HepG2 (cell line): Measurements from ENCODE around the gene GPBAR1. TPM values are rescaled to one million over a fixed set of nuclear protein-coding genes. Genes with fewer than 3 reads are reported as not detected.

ENCODE experiments used
- ATAC-seq: fragments of 200-7000 bp; cut with Tn5 transposase; 3 replicates; pipeline ENCODE4 v1.9.1; 2020; ENCODE audit warnings: mild to moderate bottlenecking, moderate library complexity
- BruUV-seq: library from RNA; stranded (reverse); fragments of 400-500 nt; replicated peaks from 2 replicates; lab custom pipeline; 2021; lab: Mats Ljungman, UMichigan
- CTCF ChIA-PET: fragments of 300-600 bp; formaldehyde crosslinking; extraction: SDS; loops from one replicate; lab custom pipeline; 2021; ENCODE audit warnings: low total read pairs, inconsistent platforms, low intra/inter-chr PET ratio; lab: Yijun Ruan, JAX
- POLR2A ChIA-PET: fragments of 350-600 bp; sonication (Branson Sonifier 250); formaldehyde crosslinking; loops from one replicate; lab custom pipeline; 2020; ENCODE audit warnings: antibody characterized with exemption, inconsistent platforms; lab: Yijun Ruan, JAX
- DNase-seq: peaks from one replicate; pipeline ENCODE4 v3.0.0-alpha.2; 2015; ENCODE audit warnings: low spot score
- FAIRE-seq: peaks from 3 replicates; lab custom pipeline; 2011; peaks lifted over from hg19 to GRCh38; lab: Jason Lieb, UNC
- H2AFZ ChIP-seq: one replicate; pipeline ENCODE4 v1.6.1; 2011; ENCODE audit warnings: low read length, inconsistent platforms
- H3K27ac ChIP-seq: fragments of 300-600 bp; 3 replicates; pipeline ENCODE4 v1.8.0; 2011; ENCODE audit warnings: mixed run types, mild to moderate bottlenecking, mixed read lengths, low read length, inconsistent platforms; ENCODE audit not compliant: insufficient read depth; ENCODE audit errors: extremely low read length
- H3K27me3 ChIP-seq, 2 experiments: fragments of 200-600 bp in 1 of 2; 2 replicates in 1 of 2; 3 replicates in 1 of 2; pipeline versions ENCODE4 v1.6.0 to v1.8.0; 2011; ENCODE audit warnings: low read length in 2 of 2, mild to moderate bottlenecking in 2 of 2, moderate library complexity in 2 of 2, inconsistent platforms in 1 of 2; ENCODE audit not compliant: insufficient read depth in 2 of 2, control insufficient read depth in 1 of 2
- H3K36me3 ChIP-seq, 2 experiments: fragments of 200-600 bp in 1 of 2; replicated peaks in 1 of 2; 2 replicates in 1 of 2; 3 replicates in 1 of 2; pipeline versions ENCODE4 v1.5.1 to v1.8.0; 2011; ENCODE audit warnings: low read length in 2 of 2, inconsistent platforms in 1 of 2; ENCODE audit not compliant: insufficient read depth in 2 of 2, control insufficient read depth in 1 of 2
- H3K4me1 ChIP-seq: 2 replicates; pipeline ENCODE4 v1.5.1; 2012; ENCODE audit warnings: low read length, inconsistent platforms; ENCODE audit not compliant: insufficient read depth
- H3K4me2 ChIP-seq: 2 replicates; pipeline ENCODE4 v1.6.0; 2011; ENCODE audit warnings: low read depth, low read length, inconsistent platforms
- H3K4me3 ChIP-seq, 3 experiments: fragments of 200-600 bp in 1 of 3; sonication (generic), shearing (Covaris generic) in 1 of 3; replicated peaks in 1 of 3; 2 replicates each; pipeline ENCODE4 v1.5.1; 2011 to 2016; ENCODE audit warnings: low read length in 3 of 3, inconsistent platforms in 2 of 3, low read depth in 2 of 3, mild to moderate bottlenecking in 2 of 3, control low read depth in 1 of 3, mixed read lengths in 1 of 3; ENCODE audit not compliant: insufficient read depth in 1 of 3
- H3K79me2 ChIP-seq: one replicate; pipeline ENCODE4 v1.6.1; 2011; ENCODE audit warnings: low read length, inconsistent platforms; ENCODE audit not compliant: insufficient read depth
- H3K9ac ChIP-seq: 2 replicates; pipeline ENCODE4 v1.6.0; 2011; ENCODE audit warnings: mild to moderate bottlenecking, low read depth, low read length, inconsistent platforms; ENCODE audit not compliant: insufficient read depth
- H3K9me3 ChIP-seq: 2 replicates; pipeline ENCODE4 v1.5.1; 2012; ENCODE audit warnings: mild to moderate bottlenecking, low read length
- H4K20me1 ChIP-seq: 2 replicates; pipeline ENCODE4 v1.6.0; 2011; ENCODE audit warnings: inconsistent platforms, mild to moderate bottlenecking, low read length, moderate library complexity; ENCODE audit not compliant: insufficient read depth
- DMAP1 ChIP-seq: IDR thresholded peaks from 2 replicates; pipeline ENCODE4 v1.6.1; 2016
- HNF4A ChIP-seq: sonication (generic); formaldehyde crosslinking; IDR thresholded peaks from 2 replicates; pipeline ENCODE4 v1.4.0; 2020; ENCODE audit warnings: missing genetic modification reagents
- HNRNPL ChIP-seq: fragments of 200-400 bp; formaldehyde crosslinking; IDR thresholded peaks from 2 replicates; pipeline ENCODE4 v1.6.1; 2017; ENCODE audit warnings: mild to moderate bottlenecking, low read depth, low read length
- KAT7 ChIP-seq: IDR thresholded peaks from 2 replicates; pipeline ENCODE4 v1.6.1; 2018; ENCODE audit warnings: borderline replicate concordance, missing compliant biosample characterization
- REPIN1 ChIP-seq: sonication (generic); formaldehyde crosslinking; IDR thresholded peaks from 2 replicates; pipeline ENCODE4 v1.8.0; 2022; ENCODE audit warnings: missing genetic modification reagents, low read depth, mild to moderate bottlenecking, borderline replicate concordance
- TRIM24 ChIP-seq: sonication (generic); formaldehyde crosslinking; IDR thresholded peaks from 2 replicates; pipeline ENCODE4 v1.8.0; 2022; ENCODE audit warnings: mild to moderate bottlenecking, missing genetic modification reagents
- ZBTB38 ChIP-seq: sonication (generic); formaldehyde crosslinking; IDR thresholded peaks from 2 replicates; pipeline ENCODE4 v1.5.1; 2020; ENCODE audit warnings: mild to moderate bottlenecking, missing genetic modification reagents
- ZNF292 ChIP-seq: sonication (generic); formaldehyde crosslinking; IDR thresholded peaks from 2 replicates; pipeline ENCODE4 v1.8.1; 2022; ENCODE audit warnings: mild to moderate bottlenecking, low read depth, missing genetic modification reagents, borderline replicate concordance
- ZNF550 ChIP-seq: sonication (generic); formaldehyde crosslinking; IDR thresholded peaks from 2 replicates; pipeline ENCODE4 v1.4.0; 2020; ENCODE audit warnings: mild to moderate bottlenecking, missing genetic modification reagents, borderline replicate concordance
- ZNF616 ChIP-seq: sonication (generic); formaldehyde crosslinking; IDR thresholded peaks from 2 replicates; pipeline ENCODE4 v1.5.0; 2020; ENCODE audit warnings: low read depth, mild to moderate bottlenecking, missing genetic modification reagents
- WGBS: methylation state at CpG from one replicate; pipeline ENCODE4 v1.1.6; 2017; ENCODE audit warnings: low lambda C conversion rate; 5-methylcytosine and 5-hydroxymethylcytosine counted together
- in situ Hi-C: cut with HindIII; loops from 2 replicates; pipeline ENCODE4 v1.10.0; 2017; ENCODE audit warnings: low pct_unique_long_range_greater_than_20kb; ENCODE audit not compliant: extremely low pct_ligation_motif_present
- intact Hi-C: fragments of 100-400 bp; cut with micrococcal nuclease; formaldehyde crosslinking; loops from one replicate; pipeline ENCODE4 v1.10.0; 2022; ENCODE audit not compliant: unreplicated experiment
- polyA plus RNA-seq, 8 experiments: library from polyadenylated mRNA; depleted of rRNA in 3 of 8; stranded (reverse) in 7 of 8; unstranded in 1 of 8; fragments of >200 nt; fragmentation: Illumina TruSeq in 4 of 8; extraction: Trizol in 4 of 8; gene quantifications; 2 replicates each; pipeline versions ENCODE4 v1.2.1 to v1.2.3, GENCODE V29; 2011 to 2016; ENCODE audit warnings: low read depth in 4 of 8, missing spikeins in 1 of 8, mixed read lengths in 1 of 8; ENCODE audit not compliant: insufficient read depth in 1 of 8
- total RNA-seq, 5 experiments: library from RNA; depleted of rRNA; stranded (reverse); fragments of >200 nt; fragmentation: Illumina TruSeq; extraction: Trizol; gene quantifications; 2 replicates each; pipeline ENCODE4 v1.2.3, GENCODE V29; 2016; ENCODE audit warnings: low read depth in 1 of 5
- TF ChIP-seq, protein P1 (sequence below): sonication (generic); formaldehyde crosslinking; IDR thresholded peaks from 2 replicates; pipeline ENCODE4 v1.4.0; 2020; ENCODE audit warnings: missing genetic modification reagents, borderline replicate concordance
- TF ChIP-seq, protein P2 (sequence below): sonication (generic); formaldehyde crosslinking; IDR thresholded peaks from 2 replicates; pipeline ENCODE4 v1.8.1; 2023; ENCODE audit warnings: mild to moderate bottlenecking, missing genetic modification reagents, borderline replicate concordance

The GPBAR1 gene
- total and polyA plus RNA-seq, 2 of the 13 experiments (the other 11 are each of a cell fraction or from before 2014, with no cell fraction given) = 0.05 to 0.09 TPM

DNA sequence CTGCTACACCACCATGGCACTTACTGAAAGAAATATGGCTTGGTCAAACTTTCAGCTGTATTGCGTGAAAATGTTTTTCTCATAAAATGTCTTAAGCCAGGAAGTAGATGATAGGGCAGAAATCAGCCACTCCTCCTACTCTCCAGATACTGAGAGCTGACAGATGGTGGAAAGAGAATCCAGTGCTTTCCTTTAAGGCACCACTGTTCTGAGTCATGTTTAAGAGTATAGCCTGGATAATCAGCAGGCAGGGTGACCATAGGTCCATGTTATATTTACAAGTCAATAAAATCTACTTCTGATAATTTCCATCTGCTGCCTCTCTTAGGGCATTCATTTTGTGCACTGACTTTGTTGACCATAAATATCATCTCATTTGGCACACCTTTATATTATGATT, 21.9 kb upstream of the GPBAR1 start:
- no peak for FAIRE-seq
- peaks cover 32 to 85% of the 10 kb centered on the region in 2 experiments for H3K36me3 ChIP-seq

More for the DNA sequence above, 21.9 kb upstream of the GPBAR1 start:
- ChIA-PET CTCF (interaction anchor here (1.2 kb wide), 1 partner anchor 52 kb away, joined by 3 read pairs; no protein-coding TSS in a partner anchor), POLR2A (interaction anchor here (1.1 to 1.2 kb wide), 2 partner anchors 8 to 31 kb away, joined by 3 to 4 read pairs; partner anchors contain the start of genes AAMP and PNKD)
- Histone ChIP-seq H2AFZ (no peak overlapping the region), H3K27ac (no peak overlapping the region), H3K79me2 (no peaks in the 10 kb centered on the region), H3K9me3 (no peaks in the 10 kb centered on the region), H3K4me1 (peaks cover 28% of the 10 kb centered on the region), H3K4me2 (no peak overlapping the region), H3K4me3 (no peak overlapping the region), H4K20me1 (no peaks in the 10 kb centered on the region), H3K9ac (no peak overlapping the region), H3K27me3 (no peaks in the 10 kb centered on the region)
- WGBS = 100% methylated on average over 1 of the region's 1 CpG
- no peak for ATAC-seq
- no peak for DNase-seq
- in situ Hi-C loops (no loop called here), intact Hi-C loops (no loop called here)
- no peak for TF ChIP-seq KAT7 (CRISPR knock-in tag)
- TF ChIP-seq HNRNPL = no peak
- no peak for TF ChIP-seq DMAP1 (CRISPR knock-in tag)
- no peak for TF ChIP-seq ZNF292 (CRISPR knock-in tag)
- TF ChIP-seq, protein P1, sequence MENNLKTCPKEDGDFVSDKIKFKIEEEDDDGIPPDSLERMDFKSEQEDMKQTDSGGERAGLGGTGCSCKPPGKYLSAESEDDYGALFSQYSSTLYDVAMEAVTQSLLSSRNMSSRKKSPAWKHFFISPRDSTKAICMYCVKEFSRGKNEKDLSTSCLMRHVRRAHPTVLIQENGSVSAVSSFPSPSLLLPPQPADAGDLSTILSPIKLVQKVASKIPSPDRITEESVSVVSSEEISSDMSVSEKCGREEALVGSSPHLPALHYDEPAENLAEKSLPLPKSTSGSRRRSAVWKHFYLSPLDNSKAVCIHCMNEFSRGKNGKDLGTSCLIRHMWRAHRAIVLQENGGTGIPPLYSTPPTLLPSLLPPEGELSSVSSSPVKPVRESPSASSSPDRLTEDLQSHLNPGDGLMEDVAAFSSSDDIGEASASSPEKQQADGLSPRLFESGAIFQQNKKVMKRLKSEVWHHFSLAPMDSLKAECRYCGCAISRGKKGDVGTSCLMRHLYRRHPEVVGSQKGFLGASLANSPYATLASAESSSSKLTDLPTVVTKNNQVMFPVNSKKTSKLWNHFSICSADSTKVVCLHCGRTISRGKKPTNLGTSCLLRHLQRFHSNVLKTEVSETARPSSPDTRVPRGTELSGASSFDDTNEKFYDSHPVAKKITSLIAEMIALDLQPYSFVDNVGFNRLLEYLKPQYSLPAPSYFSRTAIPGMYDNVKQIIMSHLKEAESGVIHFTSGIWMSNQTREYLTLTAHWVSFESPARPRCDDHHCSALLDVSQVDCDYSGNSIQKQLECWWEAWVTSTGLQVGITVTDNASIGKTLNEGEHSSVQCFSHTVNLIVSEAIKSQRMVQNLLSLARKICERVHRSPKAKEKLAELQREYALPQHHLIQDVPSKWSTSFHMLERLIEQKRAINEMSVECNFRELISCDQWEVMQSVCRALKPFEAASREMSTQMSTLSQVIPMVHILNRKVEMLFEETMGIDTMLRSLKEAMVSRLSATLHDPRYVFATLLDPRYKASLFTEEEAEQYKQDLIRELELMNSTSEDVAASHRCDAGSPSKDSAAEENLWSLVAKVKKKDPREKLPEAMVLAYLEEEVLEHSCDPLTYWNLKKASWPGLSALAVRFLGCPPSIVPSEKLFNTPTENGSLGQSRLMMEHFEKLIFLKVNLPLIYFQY (CRISPR knock-in tag) = no peak
- TF ChIP-seq ZNF550 (CRISPR knock-in tag) = no peak
- TF ChIP-seq TRIM24 (CRISPR knock-in tag) = no peak
- TF ChIP-seq, protein P2, sequence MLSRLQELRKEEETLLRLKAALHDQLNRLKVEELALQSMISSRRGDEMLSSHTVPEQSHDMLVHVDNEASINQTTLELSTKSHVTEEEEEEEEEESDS = no peak
- no peak for TF ChIP-seq REPIN1 (CRISPR knock-in tag)
- TF ChIP-seq ZBTB38 (CRISPR knock-in tag) = no peak
- TF ChIP-seq ZNF616 (CRISPR knock-in tag) = no peak
- TF ChIP-seq HNF4A (CRISPR knock-in tag) = no peak
- BruUV-seq = no TSS peak
